PC-9 (cell line): ENCODE measurements around the gene ELAPOR1.

Experiments
- EZH2 ChIP-seq: fragments of 200-600 bp; sonication (generic); IDR thresholded peaks from 2 replicates; pipeline ENCODE4 v1.8.0; 2017; ENCODE audit warnings: antibody characterized with exemption, low read depth
- TF ChIP-seq, protein P1 (sequence below): fragments of 200-600 bp; sonication (generic); conservative IDR thresholded peaks from 2 replicates; pipeline ENCODE4 v1.6.1; 2017; ENCODE audit warnings: mixed run types, antibody characterized with exemption, mild to moderate bottlenecking, moderate library complexity

GRCh38 chr1:109078317-109078716, 35.6 kb upstream of the ELAPOR1 start:
- no peak for TF ChIP-seq EZH2
- TF ChIP-seq, protein P1, sequence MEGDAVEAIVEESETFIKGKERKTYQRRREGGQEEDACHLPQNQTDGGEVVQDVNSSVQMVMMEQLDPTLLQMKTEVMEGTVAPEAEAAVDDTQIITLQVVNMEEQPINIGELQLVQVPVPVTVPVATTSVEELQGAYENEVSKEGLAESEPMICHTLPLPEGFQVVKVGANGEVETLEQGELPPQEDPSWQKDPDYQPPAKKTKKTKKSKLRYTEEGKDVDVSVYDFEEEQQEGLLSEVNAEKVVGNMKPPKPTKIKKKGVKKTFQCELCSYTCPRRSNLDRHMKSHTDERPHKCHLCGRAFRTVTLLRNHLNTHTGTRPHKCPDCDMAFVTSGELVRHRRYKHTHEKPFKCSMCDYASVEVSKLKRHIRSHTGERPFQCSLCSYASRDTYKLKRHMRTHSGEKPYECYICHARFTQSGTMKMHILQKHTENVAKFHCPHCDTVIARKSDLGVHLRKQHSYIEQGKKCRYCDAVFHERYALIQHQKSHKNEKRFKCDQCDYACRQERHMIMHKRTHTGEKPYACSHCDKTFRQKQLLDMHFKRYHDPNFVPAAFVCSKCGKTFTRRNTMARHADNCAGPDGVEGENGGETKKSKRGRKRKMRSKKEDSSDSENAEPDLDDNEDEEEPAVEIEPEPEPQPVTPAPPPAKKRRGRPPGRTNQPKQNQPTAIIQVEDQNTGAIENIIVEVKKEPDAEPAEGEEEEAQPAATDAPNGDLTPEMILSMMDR: no peak
